K562 (cell line): ENCODE results near the gene TRIM65. TPM values are rescaled to one million over a fixed set of nuclear protein-coding genes. Genes with fewer than 3 reads are reported as not detected.

Experiments
- CEBPG ChIP-seq, 3 experiments: fragments of 200-800 bp in 1 of 3; sonication (Bioruptor generic) in 1 of 3; sonication (generic) in 1 of 3; formaldehyde crosslinking in 1 of 3; IDR thresholded peaks in 2 of 3; conservative IDR thresholded peaks in 1 of 3; 2 replicates each; pipeline versions ENCODE4 v1.6.1 to v1.8.0; 2016 to 2022; ENCODE audit warnings: missing compliant biosample characterization in 2 of 3, missing genetic modification characterization in 2 of 3, mild to moderate bottlenecking in 1 of 3, missing genetic modification reagents in 1 of 3
- MAFF ChIP-seq: IDR thresholded peaks from 2 replicates; pipeline ENCODE4 v1.6.1; 2012; ENCODE audit warnings: low read length, improper control_type of control experiment
- RB1 ChIP-seq: fragments of 450-650 bp; IDR thresholded peaks from 2 replicates; pipeline ENCODE4 v1.6.1; 2017; ENCODE audit warnings: low read depth, mild to moderate bottlenecking
- SAFB2 ChIP-seq: fragments of 200-400 bp; formaldehyde crosslinking; IDR thresholded peaks from 2 replicates; pipeline ENCODE4 v1.6.1; 2018; ENCODE audit warnings: borderline replicate concordance, low read length, low read depth, moderate library complexity; ENCODE audit not compliant: severe bottlenecking
- ZNF174 ChIP-seq: fragments of 250-450 bp; sonication (Bioruptor Pico); IDR thresholded peaks from 2 replicates; pipeline ENCODE4 v1.4.0; 2020; ENCODE audit warnings: mild to moderate bottlenecking
- ZNF239 ChIP-seq: fragments of 250-450 bp; sonication (Bioruptor Pico); IDR thresholded peaks from 2 replicates; pipeline ENCODE4 v1.4.0; 2020; ENCODE audit warnings: mild to moderate bottlenecking
- ZNF586 ChIP-seq: fragments of 450-650 bp; formaldehyde crosslinking; conservative IDR thresholded peaks from 2 replicates; pipeline ENCODE4 v1.4.0; 2020; ENCODE audit warnings: mild to moderate bottlenecking, moderate library complexity
- ZNF778 ChIP-seq: fragments of 450-650 bp; formaldehyde crosslinking; IDR thresholded peaks from 2 replicates; pipeline ENCODE4 v1.4.0; 2020; ENCODE audit warnings: mild to moderate bottlenecking, moderate library complexity
- polyA plus RNA-seq, 8 experiments: library from polyadenylated mRNA; depleted of rRNA in 4 of 8; stranded (reverse) in 5 of 8; unstranded in 3 of 8; fragments of >200 nt; fragmentation: Nextera tagmentation in 2 of 8; fragmentation: Illumina TruSeq in 1 of 8; extraction: Ambion mirVana in 2 of 8; extraction: Trizol in 1 of 8; gene quantifications; 2 replicates each; pipeline versions ENCODE4 v1.2.1 to v1.2.3, GENCODE V29; 2011 to 2014; ENCODE audit warnings: inconsistent platforms in 1 of 8, missing spikeins in 1 of 8
- total RNA-seq, 7 experiments: library from RNA; depleted of rRNA in 6 of 7; stranded (reverse); fragments of >200 nt in 6 of 7; fragmentation: Illumina TruSeq in 2 of 7; extraction: Trizol in 2 of 7; gene quantifications; 2 replicates each; pipeline versions ENCODE4 v1.2.1 to v1.2.3, GENCODE V29; 2011 to 2021; ENCODE audit warnings: low replicate concordance in 1 of 7
- TF ChIP-seq, protein P1 (sequence below): fragments of 250-450 bp; sonication (Bioruptor Pico); IDR thresholded peaks from 2 replicates; pipeline ENCODE4 v1.4.0; 2020; ENCODE audit warnings: mild to moderate bottlenecking
- TF ChIP-seq, protein P2 (sequence below), 2 experiments: fragments of 450-650 bp; IDR thresholded peaks; 2 replicates each; pipeline ENCODE4 v1.6.1; 2016; ENCODE audit warnings: mild to moderate bottlenecking in 2 of 2, borderline replicate concordance in 1 of 2, low read depth in 1 of 2, moderate library complexity in 1 of 2
- TF ChIP-seq, protein P3 (sequence below): fragments of 250-450 bp; sonication (Bioruptor Pico); IDR thresholded peaks from 2 replicates; pipeline ENCODE4 v1.8.0; 2021; ENCODE audit warnings: mild to moderate bottlenecking, moderate library complexity
- TF ChIP-seq, protein P4 (sequence below): sonication (generic); formaldehyde crosslinking; IDR thresholded peaks from 2 replicates; pipeline ENCODE4 v1.9.0; 2022; ENCODE audit warnings: mild to moderate bottlenecking, missing genetic modification reagents

The TRIM65 gene
- total and polyA plus RNA-seq, 9 of the 15 experiments (the other 6 are each of a cell fraction or from before 2014, with no cell fraction given) = 2.8 to 45.7 (median 22.9) TPM

DNA sequence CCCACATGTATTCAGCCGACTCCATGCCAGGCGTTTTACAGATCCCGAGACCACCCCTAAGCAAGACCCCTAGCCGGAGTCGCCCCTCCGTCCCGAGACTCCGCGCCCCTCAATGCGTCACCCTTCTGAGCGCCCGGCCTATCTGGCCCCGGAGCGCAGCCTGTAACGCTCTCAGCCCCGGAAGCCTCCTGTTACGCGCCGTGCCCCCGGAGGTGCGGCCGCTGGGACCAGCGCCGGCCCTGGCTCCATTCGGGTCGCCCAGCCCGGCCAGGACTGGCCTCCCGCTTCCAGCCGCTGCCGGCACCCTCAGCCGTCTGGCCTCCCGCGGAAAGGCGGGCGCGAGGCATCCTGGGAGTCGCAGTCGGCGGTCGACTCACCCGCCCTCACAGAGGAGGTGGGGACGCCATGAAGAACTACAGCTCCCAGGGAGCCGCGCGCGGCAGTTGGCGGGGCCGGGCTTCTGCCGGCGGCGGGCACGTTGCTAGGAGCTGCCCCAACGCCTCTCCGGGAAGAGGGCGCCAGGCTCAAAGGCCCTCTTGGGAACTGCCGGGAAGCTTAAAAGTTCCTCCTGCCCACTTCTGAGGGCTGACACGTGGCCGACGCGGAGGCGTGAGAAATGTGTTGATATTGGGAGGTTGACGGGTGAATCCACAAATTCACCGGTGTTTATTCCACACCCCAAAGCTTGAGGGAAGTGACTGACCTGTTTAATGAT lies 44.1 kb upstream of the TRIM65 start, which contains the start of gene FBF1 (continued):
- TF ChIP-seq, protein P1, sequence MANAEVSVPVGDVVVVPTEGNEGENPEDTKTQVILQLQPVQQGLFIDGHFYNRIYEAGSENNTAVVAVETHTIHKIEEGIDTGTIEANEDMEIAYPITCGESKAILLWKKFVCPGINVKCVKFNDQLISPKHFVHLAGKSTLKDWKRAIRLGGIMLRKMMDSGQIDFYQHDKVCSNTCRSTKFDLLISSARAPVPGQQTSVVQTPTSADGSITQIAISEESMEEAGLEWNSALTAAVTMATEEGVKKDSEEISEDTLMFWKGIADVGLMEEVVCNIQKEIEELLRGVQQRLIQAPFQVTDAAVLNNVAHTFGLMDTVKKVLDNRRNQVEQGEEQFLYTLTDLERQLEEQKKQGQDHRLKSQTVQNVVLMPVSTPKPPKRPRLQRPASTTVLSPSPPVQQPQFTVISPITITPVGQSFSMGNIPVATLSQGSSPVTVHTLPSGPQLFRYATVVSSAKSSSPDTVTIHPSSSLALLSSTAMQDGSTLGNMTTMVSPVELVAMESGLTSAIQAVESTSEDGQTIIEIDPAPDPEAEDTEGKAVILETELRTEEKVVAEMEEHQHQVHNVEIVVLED (CRISPR knock-in tag) = peak; percentile 62
- no peak for TF ChIP-seq MAFF
- TF ChIP-seq ZNF174 = no peak
- no peak for TF ChIP-seq ZNF239 (CRISPR knock-in tag)
- TF ChIP-seq RB1 = peak; percentile 97
- no peak for TF ChIP-seq ZNF778 (CRISPR knock-in tag)
- no peak for TF ChIP-seq CEBPG (CRISPR knock-in tag; IDR thresholded peaks at IDR 0.05)
- no peak for TF ChIP-seq CEBPG (tag; conservative IDR thresholded peaks at IDR 0.05 in 1 of 2, IDR thresholded peaks at IDR 0.05 in 1 of 2)
- TF ChIP-seq, protein P2, sequence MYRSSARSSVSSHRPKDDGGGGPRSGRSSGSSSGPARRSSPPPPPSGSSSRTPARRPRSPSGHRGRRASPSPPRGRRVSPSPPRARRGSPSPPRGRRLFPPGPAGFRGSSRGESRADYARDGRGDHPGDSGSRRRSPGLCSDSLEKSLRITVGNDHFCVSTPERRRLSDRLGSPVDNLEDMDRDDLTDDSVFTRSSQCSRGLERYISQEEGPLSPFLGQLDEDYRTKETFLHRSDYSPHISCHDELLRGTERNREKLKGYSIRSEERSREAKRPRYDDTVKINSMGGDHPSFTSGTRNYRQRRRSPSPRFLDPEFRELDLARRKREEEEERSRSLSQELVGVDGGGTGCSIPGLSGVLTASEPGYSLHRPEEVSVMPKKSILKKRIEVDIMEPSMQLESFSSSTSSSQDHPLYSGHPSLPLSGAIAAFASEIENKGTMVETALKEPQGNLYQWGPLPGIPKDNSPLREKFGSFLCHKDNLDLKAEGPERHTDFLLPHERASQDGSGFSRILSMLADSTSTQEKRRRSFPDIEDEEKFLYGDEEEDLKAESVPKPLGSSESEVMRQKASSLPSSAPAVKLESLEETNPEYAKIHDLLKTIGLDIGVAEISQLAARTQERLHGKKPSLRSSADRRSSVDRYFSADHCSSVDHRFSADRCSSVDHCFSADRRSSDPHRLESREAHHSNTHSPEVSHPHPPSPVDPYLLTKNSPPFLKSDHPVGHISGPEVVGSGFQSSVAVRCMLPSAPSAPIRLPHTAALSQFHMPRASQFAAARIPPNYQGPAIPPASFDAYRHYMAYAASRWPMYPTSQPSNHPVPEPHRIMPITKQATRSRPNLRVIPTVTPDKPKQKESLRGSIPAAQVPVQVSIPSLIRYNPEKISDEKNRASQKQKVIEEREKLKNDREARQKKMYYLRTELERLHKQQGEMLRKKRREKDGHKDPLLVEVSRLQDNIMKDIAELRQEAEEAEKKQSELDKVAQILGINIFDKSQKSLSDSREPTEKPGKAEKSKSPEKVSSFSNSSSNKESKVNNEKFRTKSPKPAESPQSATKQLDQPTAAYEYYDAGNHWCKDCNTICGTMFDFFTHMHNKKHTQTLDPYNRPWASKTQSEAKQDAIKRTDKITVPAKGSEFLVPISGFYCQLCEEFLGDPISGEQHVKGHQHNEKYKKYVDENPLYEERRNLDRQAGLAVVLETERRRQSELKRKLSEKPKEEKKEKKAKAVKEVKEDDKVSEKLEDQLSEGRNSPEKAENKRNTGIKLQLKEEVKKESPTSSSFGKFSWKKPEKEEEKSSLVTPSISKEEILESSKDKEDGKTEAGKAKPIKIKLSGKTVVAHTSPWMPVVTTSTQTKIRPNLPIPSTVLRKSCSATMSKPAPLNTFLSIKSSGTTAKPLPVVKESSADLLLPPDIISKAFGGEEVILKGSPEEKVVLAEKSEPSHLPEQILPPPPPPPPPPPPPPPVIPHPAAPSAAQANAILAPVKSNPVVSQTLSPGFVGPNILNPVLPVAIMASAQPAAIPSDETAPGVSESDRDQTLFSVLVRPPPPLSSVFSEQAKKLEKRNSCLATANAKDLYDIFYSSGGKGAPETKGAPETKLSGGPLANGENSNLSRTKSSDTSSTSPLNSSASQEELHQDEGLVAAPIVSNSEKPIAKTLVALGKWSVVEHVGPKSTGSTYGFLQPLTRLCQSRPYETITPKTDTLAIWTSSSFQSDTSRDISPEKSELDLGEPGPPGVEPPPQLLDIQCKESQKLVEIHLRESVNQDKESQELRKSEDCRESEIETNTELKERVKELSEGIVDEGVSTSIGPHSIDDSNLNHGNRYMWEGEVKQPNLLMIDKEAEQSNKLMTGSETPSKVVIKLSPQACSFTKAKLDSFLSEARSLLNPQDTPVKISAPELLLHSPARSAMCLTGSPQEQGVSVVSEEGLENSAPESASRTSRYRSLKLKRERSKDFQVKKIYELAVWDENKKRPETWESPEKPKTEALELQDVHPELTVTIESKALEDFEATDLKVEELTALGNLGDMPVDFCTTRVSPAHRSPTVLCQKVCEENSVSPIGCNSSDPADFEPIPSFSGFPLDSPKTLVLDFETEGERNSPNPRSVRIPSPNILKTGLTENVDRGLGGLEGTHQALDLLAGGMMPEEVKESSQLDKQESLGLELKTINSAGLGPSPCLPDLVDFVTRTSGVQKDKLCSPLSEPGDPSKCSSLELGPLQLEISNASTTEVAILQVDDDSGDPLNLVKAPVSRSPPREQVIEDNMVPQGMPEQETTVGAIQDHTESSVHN (IDR thresholded peaks at IDR 0.05; ENCODE audit: borderline replicate concordance in 1 of 2, low read depth in 1 of 2) = no peak
- no peak for TF ChIP-seq SAFB2
- TF ChIP-seq, protein P3, sequence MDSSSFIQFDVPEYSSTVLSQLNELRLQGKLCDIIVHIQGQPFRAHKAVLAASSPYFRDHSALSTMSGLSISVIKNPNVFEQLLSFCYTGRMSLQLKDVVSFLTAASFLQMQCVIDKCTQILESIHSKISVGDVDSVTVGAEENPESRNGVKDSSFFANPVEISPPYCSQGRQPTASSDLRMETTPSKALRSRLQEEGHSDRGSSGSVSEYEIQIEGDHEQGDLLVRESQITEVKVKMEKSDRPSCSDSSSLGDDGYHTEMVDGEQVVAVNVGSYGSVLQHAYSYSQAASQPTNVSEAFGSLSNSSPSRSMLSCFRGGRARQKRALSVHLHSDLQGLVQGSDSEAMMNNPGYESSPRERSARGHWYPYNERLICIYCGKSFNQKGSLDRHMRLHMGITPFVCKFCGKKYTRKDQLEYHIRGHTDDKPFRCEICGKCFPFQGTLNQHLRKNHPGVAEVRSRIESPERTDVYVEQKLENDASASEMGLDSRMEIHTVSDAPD (CRISPR knock-in tag) = no peak
- TF ChIP-seq, protein P4, sequence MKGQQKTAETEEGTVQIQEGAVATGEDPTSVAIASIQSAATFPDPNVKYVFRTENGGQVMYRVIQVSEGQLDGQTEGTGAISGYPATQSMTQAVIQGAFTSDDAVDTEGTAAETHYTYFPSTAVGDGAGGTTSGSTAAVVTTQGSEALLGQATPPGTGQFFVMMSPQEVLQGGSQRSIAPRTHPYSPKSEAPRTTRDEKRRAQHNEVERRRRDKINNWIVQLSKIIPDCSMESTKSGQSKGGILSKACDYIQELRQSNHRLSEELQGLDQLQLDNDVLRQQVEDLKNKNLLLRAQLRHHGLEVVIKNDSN (CRISPR knock-in tag) = peak; percentile 43; the same call in 1 of the 2 replicates
- no peak for TF ChIP-seq ZNF586
